K562 (cell line): ENCODE results near the gene NUDT14. TPM values are rescaled to one million over a fixed set of nuclear protein-coding genes. Genes with fewer than 3 reads are reported as not detected.

ENCODE experiments used
- AFF4 ChIP-seq: sonication (generic); formaldehyde crosslinking; IDR thresholded peaks from 2 replicates; pipeline ENCODE4 v1.8.0; 2023; ENCODE audit warnings: mild to moderate bottlenecking, missing genetic modification reagents
- HMG20A ChIP-seq: fragments of 450-650 bp; formaldehyde crosslinking; conservative IDR thresholded peaks from 2 replicates; pipeline ENCODE4 v1.4.0; 2020; ENCODE audit warnings: mild to moderate bottlenecking, mixed read lengths
- HMGN3 ChIP-seq: IDR thresholded peaks from 2 replicates; pipeline ENCODE4 v1.6.1; 2011; ENCODE audit warnings: borderline replicate concordance, low read depth, mild to moderate bottlenecking, mixed read lengths, low read length; ENCODE audit not compliant: insufficient read length; ENCODE audit errors: extremely low read depth
- SAFB ChIP-seq: fragments of 200-400 bp; formaldehyde crosslinking; IDR thresholded peaks from 2 replicates; pipeline ENCODE4 v1.6.1; 2017; ENCODE audit warnings: low read depth, low read length, borderline replicate concordance
- THRAP3 ChIP-seq: fragments of 450-650 bp; IDR thresholded peaks from 2 replicates; pipeline ENCODE4 v1.6.1; 2016; ENCODE audit warnings: mild to moderate bottlenecking, inconsistent platforms, borderline replicate concordance
- polyA plus RNA-seq, 8 experiments: library from polyadenylated mRNA; depleted of rRNA in 4 of 8; stranded (reverse) in 5 of 8; unstranded in 3 of 8; fragments of >200 nt; fragmentation: Nextera tagmentation in 2 of 8; fragmentation: Illumina TruSeq in 1 of 8; extraction: Ambion mirVana in 2 of 8; extraction: Trizol in 1 of 8; gene quantifications; 2 replicates each; pipeline versions ENCODE4 v1.2.1 to v1.2.3, GENCODE V29; 2011 to 2014; ENCODE audit warnings: inconsistent platforms in 1 of 8, missing spikeins in 1 of 8
- total RNA-seq, 7 experiments: library from RNA; depleted of rRNA in 6 of 7; stranded (reverse); fragments of >200 nt in 6 of 7; fragmentation: Illumina TruSeq in 2 of 7; extraction: Trizol in 2 of 7; gene quantifications; 2 replicates each; pipeline versions ENCODE4 v1.2.1 to v1.2.3, GENCODE V29; 2011 to 2021; ENCODE audit warnings: low replicate concordance in 1 of 7

The NUDT14 gene
- total and polyA plus RNA-seq, 9 of the 15 experiments (the other 6 are each of a cell fraction or from before 2014, with no cell fraction given) = 0.14 to 16.3 (median 8.2) TPM

GRCh38 chr14:105123981-105124765 is 56.9 kb downstream of the NUDT14 start (continued):
- no peak for TF ChIP-seq HMGN3
- no peak for TF ChIP-seq THRAP3
- TF ChIP-seq AFF4 (CRISPR knock-in tag) = no peak
- TF ChIP-seq HMG20A = no peak
- no peak for TF ChIP-seq SAFB
